Thyroid gland (tissue), 4 donors: ENCODE data around the gene ADCY1.

Source experiments
- POLR2A ChIP-seq, 2 donors: fragments of 450-650 bp; IDR thresholded peaks; one replicate each; pipeline ENCODE4 v1.6.1; 2017; ENCODE audit warnings: antibody characterized with exemption in 2 of 2, mild to moderate bottlenecking in 2 of 2, moderate library complexity in 1 of 2
- TF ChIP-seq, protein P1 (sequence below), 6 experiments: fragments of 200-600 bp in 3 of 6; fragments of 450-650 bp in 3 of 6; sonication (generic) in 3 of 6; IDR thresholded peaks; one replicate each; pipeline ENCODE4 v1.5.1; 2016 to 2019; ENCODE audit warnings: antibody characterized with exemption in 6 of 6, mild to moderate bottlenecking in 2 of 6, inconsistent platforms in 1 of 6, moderate library complexity in 1 of 6

- TF ChIP-seq, protein P1, sequence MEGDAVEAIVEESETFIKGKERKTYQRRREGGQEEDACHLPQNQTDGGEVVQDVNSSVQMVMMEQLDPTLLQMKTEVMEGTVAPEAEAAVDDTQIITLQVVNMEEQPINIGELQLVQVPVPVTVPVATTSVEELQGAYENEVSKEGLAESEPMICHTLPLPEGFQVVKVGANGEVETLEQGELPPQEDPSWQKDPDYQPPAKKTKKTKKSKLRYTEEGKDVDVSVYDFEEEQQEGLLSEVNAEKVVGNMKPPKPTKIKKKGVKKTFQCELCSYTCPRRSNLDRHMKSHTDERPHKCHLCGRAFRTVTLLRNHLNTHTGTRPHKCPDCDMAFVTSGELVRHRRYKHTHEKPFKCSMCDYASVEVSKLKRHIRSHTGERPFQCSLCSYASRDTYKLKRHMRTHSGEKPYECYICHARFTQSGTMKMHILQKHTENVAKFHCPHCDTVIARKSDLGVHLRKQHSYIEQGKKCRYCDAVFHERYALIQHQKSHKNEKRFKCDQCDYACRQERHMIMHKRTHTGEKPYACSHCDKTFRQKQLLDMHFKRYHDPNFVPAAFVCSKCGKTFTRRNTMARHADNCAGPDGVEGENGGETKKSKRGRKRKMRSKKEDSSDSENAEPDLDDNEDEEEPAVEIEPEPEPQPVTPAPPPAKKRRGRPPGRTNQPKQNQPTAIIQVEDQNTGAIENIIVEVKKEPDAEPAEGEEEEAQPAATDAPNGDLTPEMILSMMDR (IDR thresholded peaks at IDR 0.05), result no peak
- no peak for TF ChIP-seq POLR2A (IDR thresholded peaks at IDR 0.05)
These were observed 82.3 kb downstream of the ADCY1 start for GRCh38 chr7:45656431-45656830.
